RWPE2 (cell line): ENCODE data around the gene P2RX3.
A peak's percentile ranks its signal among the peaks of the same experiment; 100 is the strongest.

Experiments used
- ATAC-seq: fragments of 200-7000 bp; cut with Tn5 transposase; 3 replicates; pipeline ENCODE4 v1.9.1; 2021; ENCODE audit warnings: low read depth
- DNase-seq: peaks from one replicate; pipeline ENCODE4 v3.0.0-alpha.2; 2020; ENCODE audit warnings: low spot score
- H3K27ac ChIP-seq: fragments of 450-650 bp; 2 replicates; pipeline ENCODE4 v1.5.1; 2017; ENCODE audit warnings: mild to moderate bottlenecking; ENCODE audit not compliant: poor library complexity, severe bottlenecking
- H3K27me3 ChIP-seq: fragments of 250-450 bp; sonication (Bioruptor Pico); 2 replicates; pipeline ENCODE4 v1.5.1; 2021; ENCODE audit warnings: mild to moderate bottlenecking, moderate library complexity; ENCODE audit not compliant: insufficient read depth, poor library complexity, severe bottlenecking
- H3K36me3 ChIP-seq: fragments of 250-450 bp; sonication (Bioruptor Pico); 2 replicates; pipeline ENCODE4 v1.5.1; 2020; ENCODE audit warnings: low read depth, mild to moderate bottlenecking, moderate library complexity
- H3K4me1 ChIP-seq: fragments of 250-450 bp; sonication (Bioruptor Pico); 2 replicates; pipeline ENCODE4 v1.5.1; 2021; ENCODE audit warnings: mild to moderate bottlenecking, moderate library complexity; ENCODE audit not compliant: insufficient read depth, poor library complexity, severe bottlenecking
- H3K4me3 ChIP-seq: fragments of 250-450 bp; sonication (Bioruptor Pico); 2 replicates; pipeline ENCODE4 v1.5.1; 2021; ENCODE audit warnings: mild to moderate bottlenecking, moderate library complexity; ENCODE audit not compliant: severe bottlenecking
- H3K9me3 ChIP-seq: fragments of 250-450 bp; sonication (Bioruptor Pico); 2 replicates; pipeline ENCODE4 v1.5.1; 2021; ENCODE audit warnings: mild to moderate bottlenecking, moderate library complexity; ENCODE audit not compliant: severe bottlenecking
- CTCF ChIP-seq: fragments of 450-650 bp; IDR thresholded peaks from one replicate; pipeline ENCODE4 v1.5.1; 2017; ENCODE audit warnings: mild to moderate bottlenecking, moderate library complexity; ENCODE audit not compliant: poor library complexity, severe bottlenecking

Gene P2RX3

GRCh38 chr11:57324886-57325734 lies 13.0 kb upstream of the P2RX3 start, which contains the start of gene TNKS1BP1:
TSS of gene TNKS1BP1 (minus strand) at chr11:57324952. CDS start at chr11:57321885, 3,067 bp downstream.
- Histone ChIP-seq H3K27me3 (no peaks in the 10 kb centered on the region), H3K27ac (peak within 1 kb of the TSS; percentile 92), H3K9me3 (no peaks in the 10 kb centered on the region), H3K36me3 (peaks cover 60% of the 10 kb centered on the region), H3K4me3 (peak within 1 kb of the TSS; percentile 58), H3K4me1 (peaks cover 23% of the 10 kb centered on the region)
- peak; percentile 69 for ATAC-seq
- no peak for TF ChIP-seq CTCF
- DNase-seq, result peak; percentile 96

GRCh38 chr11:57325735-57326048 lies 12.5 kb upstream of the P2RX3 start:
- ATAC-seq, result peak; percentile 4

DNA sequence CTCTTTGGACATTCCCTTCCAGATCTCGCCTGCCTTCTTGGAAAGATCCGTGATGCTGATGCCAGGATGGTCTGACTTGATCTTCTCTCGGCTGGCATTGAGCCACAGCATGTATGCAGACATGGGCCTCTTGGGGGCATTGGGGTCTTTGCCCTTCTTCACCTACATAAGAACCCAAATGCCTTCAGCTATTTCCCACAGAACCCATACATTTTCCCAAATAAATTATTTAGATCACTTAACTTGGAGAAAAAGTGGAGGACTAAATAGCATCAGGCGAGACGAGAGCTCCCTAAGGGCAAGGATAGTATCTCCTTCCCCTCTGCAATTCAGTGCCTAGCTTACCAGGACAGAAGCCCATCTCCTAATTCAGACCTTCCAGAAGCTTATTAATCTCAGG lies 10.4 kb upstream of the P2RX3 start:
- ATAC-seq, result no peak
- no peak for DNase-seq
- no peaks in the 10 kb centered on the region for H3K27me3 ChIP-seq
- no peak overlapping the region for H3K27ac ChIP-seq
- H3K9me3 ChIP-seq, result no peaks in the 10 kb centered on the region
- no peak for TF ChIP-seq CTCF
- peaks cover 70% of the 10 kb centered on the region for H3K36me3 ChIP-seq
- no peak overlapping the region for H3K4me3 ChIP-seq
- H3K4me1 ChIP-seq, result peaks cover 18% of the 10 kb centered on the region

More at GRCh38 chr11:57325735-57326048, 12.5 kb upstream of the P2RX3 start:
- Histone ChIP-seq H3K4me3 (peak overlapping the region; percentile 58), H3K27ac (peak overlapping the region; percentile 92), H3K36me3 (peaks cover 60% of the 10 kb centered on the region), H3K9me3 (no peaks in the 10 kb centered on the region), H3K27me3 (no peaks in the 10 kb centered on the region), H3K4me1 (peaks cover 23% of the 10 kb centered on the region)
- no peak for TF ChIP-seq CTCF
- DNase-seq, result no peak

DNA sequence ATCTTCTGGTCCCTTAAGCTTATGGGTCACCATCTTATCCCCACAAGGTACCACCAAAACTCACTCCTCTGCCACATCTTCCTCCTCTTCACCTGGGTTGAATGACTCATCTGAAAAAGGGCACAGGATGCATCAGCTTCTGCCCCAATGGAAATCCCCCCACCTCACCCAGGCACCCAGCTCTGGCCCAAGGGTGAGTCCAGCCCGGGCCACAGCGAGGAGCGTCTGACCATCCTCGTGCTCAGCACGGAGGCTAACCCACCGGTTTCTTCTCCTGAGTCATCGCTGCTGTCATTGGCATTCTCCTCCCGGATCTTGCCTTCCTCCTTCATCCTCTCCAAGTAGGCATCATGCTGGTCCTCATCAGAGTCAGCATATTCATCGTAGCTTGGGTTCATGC lies 8.1 kb upstream of the P2RX3 start:
- TF ChIP-seq CTCF, result no peak
- H3K36me3 ChIP-seq, result peaks cover 93% of the 10 kb centered on the region
- no peak for DNase-seq
- H3K4me3 ChIP-seq, result no peak overlapping the region
- no peak for ATAC-seq
- H3K9me3 ChIP-seq, result no peaks in the 10 kb centered on the region
- H3K27ac ChIP-seq, result no peak overlapping the region
- H3K27me3 ChIP-seq, result no peaks in the 10 kb centered on the region
- peaks cover 22% of the 10 kb centered on the region for H3K4me1 ChIP-seq

DNA sequence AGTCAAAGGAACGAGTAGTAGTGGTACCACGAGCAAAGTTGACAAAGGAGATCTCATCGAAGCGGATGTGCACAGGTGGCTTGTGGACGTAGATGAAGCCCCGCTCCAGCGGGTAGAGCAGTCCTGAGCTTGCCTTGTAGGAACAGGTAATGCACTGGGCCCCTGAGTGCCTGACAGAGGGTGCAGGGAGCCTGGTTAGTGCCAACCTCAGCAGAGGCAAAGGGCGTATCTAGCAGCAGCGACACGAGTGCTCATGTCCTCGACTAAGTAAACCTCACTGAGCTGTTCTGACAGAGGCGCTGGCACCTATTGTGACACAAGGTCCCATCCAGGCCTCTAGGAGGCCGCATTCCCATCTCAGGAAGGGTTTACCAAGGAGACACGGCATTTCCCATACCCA lies 6.4 kb upstream of the P2RX3 start:
- Histone ChIP-seq H3K27me3 (no peaks in the 10 kb centered on the region), H3K4me3 (no peak overlapping the region), H3K36me3 (peaks cover 82% of the 10 kb centered on the region), H3K27ac (no peak overlapping the region), H3K4me1 (peaks cover 16% of the 10 kb centered on the region), H3K9me3 (no peaks in the 10 kb centered on the region)
- no peak for TF ChIP-seq CTCF
- no peak for DNase-seq
- ATAC-seq, result no peak
